OCI-LY3 (cell line): ENCODE data around the gene AZU1.

ENCODE experiments used
- EZH2phosphoT487 ChIP-seq: fragments of 200-600 bp; shearing (Covaris generic); IDR thresholded peaks from 2 replicates; pipeline ENCODE4 v1.6.1; 2018; ENCODE audit warnings: antibody characterized with exemption, mixed run types, low read depth
- TF ChIP-seq, protein P1 (sequence below): fragments of 200-600, 300-600 bp; sonication (generic); IDR thresholded peaks from 2 replicates; pipeline ENCODE4 v1.5.1; 2014; ENCODE audit warnings: antibody characterized with exemption, low read length, low read depth

DNA sequence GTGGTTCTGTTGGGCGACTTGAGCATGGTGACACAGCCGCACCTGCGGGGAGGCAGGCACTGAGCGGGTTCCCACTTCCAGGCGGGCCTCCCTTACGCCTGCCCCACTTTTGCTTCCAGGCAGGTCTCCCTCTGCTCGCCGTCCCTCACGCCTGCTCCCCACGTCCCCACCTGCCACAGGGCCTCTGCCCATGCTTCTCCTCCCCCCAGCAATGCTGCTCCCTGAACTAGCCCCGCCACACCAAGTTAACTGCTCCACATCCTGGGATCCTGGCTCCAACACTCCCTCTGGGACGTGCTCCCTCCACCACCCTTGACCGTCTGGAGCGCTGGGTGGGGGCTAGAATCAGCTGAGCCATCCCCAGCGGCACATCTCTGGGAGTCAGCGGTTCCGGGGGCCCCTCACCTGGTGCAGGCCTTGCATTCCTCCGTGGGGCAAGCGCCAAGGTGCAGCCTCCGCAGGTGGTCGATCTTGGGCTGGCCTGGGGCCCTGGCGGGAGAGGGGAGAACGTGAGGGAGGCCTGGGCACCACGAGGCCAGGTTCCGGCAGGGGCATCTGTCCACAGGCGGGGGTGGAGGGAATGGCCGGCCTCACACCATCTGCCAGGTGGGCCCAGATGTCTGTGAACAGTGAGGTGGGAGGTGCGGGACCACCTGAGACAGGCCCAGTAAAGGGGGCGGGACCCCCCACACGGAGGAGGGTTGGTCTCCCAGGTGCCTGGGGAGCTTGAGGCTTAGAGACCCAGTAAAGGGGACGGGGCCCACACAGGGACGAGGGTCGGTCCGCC, 41.0 kb downstream of the AZU1 start:
- TF ChIP-seq, protein P1, sequence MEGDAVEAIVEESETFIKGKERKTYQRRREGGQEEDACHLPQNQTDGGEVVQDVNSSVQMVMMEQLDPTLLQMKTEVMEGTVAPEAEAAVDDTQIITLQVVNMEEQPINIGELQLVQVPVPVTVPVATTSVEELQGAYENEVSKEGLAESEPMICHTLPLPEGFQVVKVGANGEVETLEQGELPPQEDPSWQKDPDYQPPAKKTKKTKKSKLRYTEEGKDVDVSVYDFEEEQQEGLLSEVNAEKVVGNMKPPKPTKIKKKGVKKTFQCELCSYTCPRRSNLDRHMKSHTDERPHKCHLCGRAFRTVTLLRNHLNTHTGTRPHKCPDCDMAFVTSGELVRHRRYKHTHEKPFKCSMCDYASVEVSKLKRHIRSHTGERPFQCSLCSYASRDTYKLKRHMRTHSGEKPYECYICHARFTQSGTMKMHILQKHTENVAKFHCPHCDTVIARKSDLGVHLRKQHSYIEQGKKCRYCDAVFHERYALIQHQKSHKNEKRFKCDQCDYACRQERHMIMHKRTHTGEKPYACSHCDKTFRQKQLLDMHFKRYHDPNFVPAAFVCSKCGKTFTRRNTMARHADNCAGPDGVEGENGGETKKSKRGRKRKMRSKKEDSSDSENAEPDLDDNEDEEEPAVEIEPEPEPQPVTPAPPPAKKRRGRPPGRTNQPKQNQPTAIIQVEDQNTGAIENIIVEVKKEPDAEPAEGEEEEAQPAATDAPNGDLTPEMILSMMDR = no peak
- no peak for TF ChIP-seq EZH2phosphoT487
